ENCODE data around the gene GMDS.

- TF ChIP-seq POLR2A (IDR thresholded peaks at IDR 0.05), result no peak
- TF ChIP-seq, protein P1, sequence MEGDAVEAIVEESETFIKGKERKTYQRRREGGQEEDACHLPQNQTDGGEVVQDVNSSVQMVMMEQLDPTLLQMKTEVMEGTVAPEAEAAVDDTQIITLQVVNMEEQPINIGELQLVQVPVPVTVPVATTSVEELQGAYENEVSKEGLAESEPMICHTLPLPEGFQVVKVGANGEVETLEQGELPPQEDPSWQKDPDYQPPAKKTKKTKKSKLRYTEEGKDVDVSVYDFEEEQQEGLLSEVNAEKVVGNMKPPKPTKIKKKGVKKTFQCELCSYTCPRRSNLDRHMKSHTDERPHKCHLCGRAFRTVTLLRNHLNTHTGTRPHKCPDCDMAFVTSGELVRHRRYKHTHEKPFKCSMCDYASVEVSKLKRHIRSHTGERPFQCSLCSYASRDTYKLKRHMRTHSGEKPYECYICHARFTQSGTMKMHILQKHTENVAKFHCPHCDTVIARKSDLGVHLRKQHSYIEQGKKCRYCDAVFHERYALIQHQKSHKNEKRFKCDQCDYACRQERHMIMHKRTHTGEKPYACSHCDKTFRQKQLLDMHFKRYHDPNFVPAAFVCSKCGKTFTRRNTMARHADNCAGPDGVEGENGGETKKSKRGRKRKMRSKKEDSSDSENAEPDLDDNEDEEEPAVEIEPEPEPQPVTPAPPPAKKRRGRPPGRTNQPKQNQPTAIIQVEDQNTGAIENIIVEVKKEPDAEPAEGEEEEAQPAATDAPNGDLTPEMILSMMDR (IDR thresholded peaks at IDR 0.05), result no peak
These were observed 647.0 kb downstream of the GMDS start for GRCh38 chr6:1598433-1598832.
